Measurements from ENCODE around the gene G6PC3. TPM values are rescaled to one million over a fixed set of nuclear protein-coding genes. Genes with fewer than 3 reads are reported as not detected.

The G6PC3 gene
- total RNA-seq, 1 experiment from 2014 or later, result 105 TPM

DNA sequence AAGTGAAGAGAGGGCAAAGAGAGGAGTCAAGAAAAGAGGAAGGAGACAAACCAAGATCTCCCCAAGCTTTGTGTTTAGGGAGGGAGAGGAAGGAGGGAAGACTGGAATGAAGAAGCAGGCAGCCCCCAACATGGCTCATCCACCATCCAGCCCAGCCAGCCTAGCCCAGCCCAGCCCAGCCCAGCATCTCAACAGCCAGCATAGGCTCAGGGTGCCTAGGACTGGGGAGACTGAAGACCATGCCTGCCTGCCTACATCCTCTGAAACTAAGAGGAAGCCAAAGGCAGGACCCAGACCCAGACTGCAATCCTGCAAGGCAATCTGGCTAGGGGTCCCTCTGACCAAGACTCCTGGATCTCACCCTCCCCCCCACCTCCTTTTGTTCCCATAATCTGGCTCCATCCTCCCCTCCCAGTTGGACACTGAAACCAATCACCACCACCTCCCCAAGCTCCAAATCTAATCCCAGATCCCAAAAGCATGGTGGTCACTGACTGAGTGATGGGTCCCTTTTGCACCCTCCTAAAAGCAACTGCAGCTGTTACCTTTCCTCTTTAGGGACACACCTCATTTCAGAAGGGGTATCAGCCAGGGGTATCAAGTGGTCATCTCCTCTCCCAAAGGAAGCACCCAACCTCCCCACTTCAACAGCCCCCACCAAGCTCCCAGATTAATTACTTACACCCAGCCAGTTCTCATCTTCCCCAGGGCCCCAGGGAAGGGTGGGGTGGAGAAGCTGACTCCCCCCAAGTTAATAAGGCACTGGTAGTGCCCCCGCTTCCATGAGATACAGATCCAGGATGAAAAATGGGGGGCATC lies 51.7 kb downstream of the G6PC3 start:
- H2BK120ac ChIP-seq (ENCODE audit: low read depth, low read length, poor library complexity, severe bottlenecking), result no peak overlapping the region
- no peak overlapping the region for H3K23ac ChIP-seq (ENCODE audit: insufficient read length, low read depth, low read length)
- no peak overlapping the region for H4K8ac ChIP-seq (replicated peaks; ENCODE audit: insufficient read length, low read depth, low read length)
- no peak overlapping the region for H2AFZ ChIP-seq (ENCODE audit: low read length)
- Mint-ChIP-seq H3K4me1 (peaks cover 43 to 61% of the 10 kb centered on the region in 2 experiments), H3K9me3 (no peaks in the 10 kb centered on the region), H3K27ac (peak overlapping the region; percentile 64 to 91 (median 68); a peak in 4 of 7 replicates), H3K4me3 (peak overlapping the region; percentile 86 to 96), H3K27me3 (ENCODE audit: low read depth) (peaks cover 2% of the 10 kb centered on the region), H3K36me3 (ENCODE audit: insufficient read depth in 1 of 3, low read depth in 3 of 3) (peaks cover 0 to 5% (median 2%) of the 10 kb centered on the region in 3 experiments; a peak in 2 of 7 replicates)
- H2BK5ac ChIP-seq (ENCODE audit: insufficient read length, low read length), result no peak overlapping the region
- H3K23me2 ChIP-seq (ENCODE audit: insufficient read length, low read depth, low read length, poor library complexity, severe bottlenecking), result peaks cover 9% of the 10 kb centered on the region
- peaks cover 2% of the 10 kb centered on the region; the same call in 1 of the 2 replicates for H3K79me2 ChIP-seq (ENCODE audit: insufficient read depth, low read length)
- H3K4me2 ChIP-seq (ENCODE audit: insufficient read depth, insufficient read length, low read length), result peak overlapping the region; percentile 90
- DNase-seq, result no peak
- H3K4me1 ChIP-seq (ENCODE audit: insufficient read depth, low read length), result peaks cover 6% of the 10 kb centered on the region; the same call in 1 of the 2 replicates
- no peak overlapping the region for H2BK20ac ChIP-seq (ENCODE audit: low read depth, low read length, poor library complexity, severe bottlenecking)
- H3K79me1 ChIP-seq (ENCODE audit: insufficient read depth, low read depth, low read length, poor library complexity, severe bottlenecking), result no peaks in the 10 kb centered on the region
- no peak overlapping the region for H2BK15ac ChIP-seq (ENCODE audit: low read depth, low read length)
- peak overlapping the region; percentile 62 for H3K9ac ChIP-seq (ENCODE audit: extremely low read depth, insufficient read length, low read length)
- H4K5ac ChIP-seq (ENCODE audit: insufficient read length, low read depth, low read length), result no peak overlapping the region
- no peak overlapping the region for H3K56ac ChIP-seq (ENCODE audit: insufficient read length, low read depth, low read length)
- no peak overlapping the region for H3K4ac ChIP-seq (ENCODE audit: low read depth, low read length)
- H2BK12ac ChIP-seq (ENCODE audit: insufficient read length, low read depth, low read length), result no peak overlapping the region
- H3K14ac ChIP-seq (ENCODE audit: insufficient read depth, low read length), result peak overlapping the region; percentile 42; the same call in 1 of the 2 replicates
- no peak overlapping the region for H2AK5ac ChIP-seq (ENCODE audit: insufficient read length, low read length)
- TF ChIP-seq, protein P1, sequence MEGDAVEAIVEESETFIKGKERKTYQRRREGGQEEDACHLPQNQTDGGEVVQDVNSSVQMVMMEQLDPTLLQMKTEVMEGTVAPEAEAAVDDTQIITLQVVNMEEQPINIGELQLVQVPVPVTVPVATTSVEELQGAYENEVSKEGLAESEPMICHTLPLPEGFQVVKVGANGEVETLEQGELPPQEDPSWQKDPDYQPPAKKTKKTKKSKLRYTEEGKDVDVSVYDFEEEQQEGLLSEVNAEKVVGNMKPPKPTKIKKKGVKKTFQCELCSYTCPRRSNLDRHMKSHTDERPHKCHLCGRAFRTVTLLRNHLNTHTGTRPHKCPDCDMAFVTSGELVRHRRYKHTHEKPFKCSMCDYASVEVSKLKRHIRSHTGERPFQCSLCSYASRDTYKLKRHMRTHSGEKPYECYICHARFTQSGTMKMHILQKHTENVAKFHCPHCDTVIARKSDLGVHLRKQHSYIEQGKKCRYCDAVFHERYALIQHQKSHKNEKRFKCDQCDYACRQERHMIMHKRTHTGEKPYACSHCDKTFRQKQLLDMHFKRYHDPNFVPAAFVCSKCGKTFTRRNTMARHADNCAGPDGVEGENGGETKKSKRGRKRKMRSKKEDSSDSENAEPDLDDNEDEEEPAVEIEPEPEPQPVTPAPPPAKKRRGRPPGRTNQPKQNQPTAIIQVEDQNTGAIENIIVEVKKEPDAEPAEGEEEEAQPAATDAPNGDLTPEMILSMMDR (conservative IDR thresholded peaks at IDR 0.05), result no peak
- no peak overlapping the region for H4K91ac ChIP-seq (ENCODE audit: insufficient read length, low read depth, low read length)
- H4K20me1 ChIP-seq (ENCODE audit: control insufficient read depth, insufficient read depth, insufficient read length), result no peaks in the 10 kb centered on the region
- H3K27ac ChIP-seq (ENCODE audit: insufficient read length, low read depth, low read length), result no peak overlapping the region
- no peaks in the 10 kb centered on the region for H3K27me3 ChIP-seq (ENCODE audit: insufficient read depth, low read length)
- WGBS (ENCODE audit: extremely low coverage, insufficient read length, low lambda C conversion rate), result no CpG with 5 or more reads among the region's 1 CpG
- no peak overlapping the region for H3T11ph ChIP-seq (ENCODE audit: low read length)
- no peaks in the 10 kb centered on the region for H3K9me3 ChIP-seq (ENCODE audit: control insufficient read depth, low read depth, low read length)
- H3K18ac ChIP-seq (ENCODE audit: insufficient read length, low read depth, low read length), result peak overlapping the region; percentile 19

Measured in H9 (cell line).